GM18499 (cell line): ENCODE measurements around the gene ERFL.
"Not testable (repeated sequence)": the region's sequence is repeated elsewhere in the genome, so short reads cannot be mapped to it uniquely, and the experiment has no call there.

Experiments used
- ATAC-seq: cut with Tn5 transposase; IDR thresholded peaks from one replicate; pipeline ENCODE4 v1.9.1; 2021; ENCODE audit warnings: moderate number of reproducible peaks; ENCODE audit not compliant: insufficient read depth, unreplicated experiment

The ERFL gene

GRCh38 chr19:41915776-41916414 is 12.4 kb downstream of the ERFL start:
- no peak for ATAC-seq

- ATAC-seq = no peak
These were observed 13.1 kb downstream of the ERFL start for GRCh38 chr19:41915021-41915775.

DNA sequence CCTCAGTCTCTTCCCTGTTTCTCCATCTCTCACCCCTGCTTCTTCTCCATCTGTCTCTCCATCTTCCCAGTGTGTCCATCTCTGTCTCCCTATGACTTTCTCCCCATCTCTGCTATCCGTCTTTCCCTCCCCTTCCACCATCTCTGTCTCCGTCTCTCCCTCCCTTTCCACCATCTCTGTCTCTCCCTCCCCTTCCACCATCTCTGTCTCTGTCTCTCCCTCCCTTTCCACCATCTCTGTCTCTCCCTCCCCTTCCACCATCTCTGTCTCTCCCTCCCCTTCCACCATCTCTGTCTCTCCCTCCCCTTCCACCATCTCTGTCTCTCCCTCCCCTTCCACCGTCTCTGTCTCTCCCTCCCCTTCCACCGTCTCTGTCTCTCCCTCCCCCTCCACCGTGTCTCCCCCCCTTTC is 13.8 kb downstream of the ERFL start:
- not testable (repeated sequence) for ATAC-seq

GRCh38 chr19:41913538-41914423 is 14.5 kb downstream of the ERFL start:
- no peak for ATAC-seq

DNA sequence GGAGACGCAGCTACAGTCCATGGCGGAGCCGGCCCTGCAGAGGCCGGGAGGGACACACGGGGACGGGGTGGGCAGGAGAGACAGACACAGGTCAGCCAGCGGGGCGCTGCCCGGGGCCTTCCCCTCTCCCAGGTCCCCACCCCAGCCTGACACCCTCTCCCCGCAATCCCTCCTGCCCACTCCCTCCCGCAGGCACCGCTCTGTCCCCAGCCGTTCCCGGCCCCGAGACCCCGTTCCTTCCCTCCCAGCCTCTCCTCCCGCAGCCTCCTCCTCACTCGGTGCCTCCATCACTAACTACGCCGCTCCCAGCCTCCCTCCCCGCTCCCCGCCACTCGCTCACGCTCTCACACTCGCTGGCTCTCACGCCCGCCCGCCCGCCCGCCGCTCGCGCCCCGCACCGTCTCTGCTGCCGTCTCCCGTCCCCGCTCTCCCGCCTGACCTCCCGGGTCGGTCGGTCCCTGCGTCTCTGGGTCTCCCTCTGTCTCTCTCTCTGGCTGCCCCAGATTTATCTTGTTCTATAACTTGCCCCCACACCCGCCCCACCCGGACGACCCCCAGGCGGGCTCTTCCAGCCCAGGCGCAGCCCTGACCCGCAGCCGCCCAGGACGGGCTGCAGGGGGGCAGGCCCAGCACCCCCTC is 15.2 kb downstream of the ERFL start:
- no peak for ATAC-seq

DNA sequence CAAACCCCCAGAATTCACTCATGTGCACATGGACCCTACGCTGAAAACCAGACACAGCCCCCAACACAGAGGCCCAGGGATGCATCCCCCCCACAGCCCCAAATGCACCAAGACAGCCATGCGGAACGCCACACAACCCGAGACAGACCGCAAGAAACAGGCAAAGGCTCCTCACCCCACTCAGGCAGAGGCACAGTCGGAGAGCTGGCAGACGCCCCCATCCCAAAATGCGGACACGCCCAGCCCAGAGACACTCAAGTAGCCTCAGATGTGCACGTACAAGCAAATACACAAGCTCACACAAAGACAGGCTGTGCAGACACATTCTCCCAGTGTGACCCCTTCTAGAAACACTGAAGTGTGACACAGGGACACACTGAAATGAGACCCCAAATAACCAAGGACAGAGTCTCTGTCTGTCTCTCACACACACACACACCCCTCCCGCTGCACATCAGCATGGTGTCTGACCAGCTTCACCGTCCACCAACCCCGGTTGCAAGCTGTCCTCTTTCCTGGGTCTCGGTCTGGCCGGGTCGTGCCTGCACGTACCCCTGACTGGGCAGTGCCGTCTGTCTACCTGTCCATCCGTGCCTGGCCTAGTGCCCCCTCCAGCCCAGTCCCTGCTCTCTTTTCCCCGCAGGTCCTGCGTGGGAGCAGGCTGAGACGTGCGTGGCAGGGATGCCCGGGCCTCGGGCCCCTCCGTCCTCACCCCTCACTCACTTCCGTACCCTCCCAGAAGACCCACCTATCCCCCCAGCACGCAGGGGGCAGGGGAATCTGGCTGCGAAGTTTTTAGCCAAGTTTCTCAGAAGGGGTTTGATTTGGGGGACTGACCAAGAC is 16.1 kb downstream of the ERFL start:
- ATAC-seq = no peak

GRCh38 chr19:41910992-41911888 is 17.0 kb downstream of the ERFL start:
- ATAC-seq = no peak

DNA sequence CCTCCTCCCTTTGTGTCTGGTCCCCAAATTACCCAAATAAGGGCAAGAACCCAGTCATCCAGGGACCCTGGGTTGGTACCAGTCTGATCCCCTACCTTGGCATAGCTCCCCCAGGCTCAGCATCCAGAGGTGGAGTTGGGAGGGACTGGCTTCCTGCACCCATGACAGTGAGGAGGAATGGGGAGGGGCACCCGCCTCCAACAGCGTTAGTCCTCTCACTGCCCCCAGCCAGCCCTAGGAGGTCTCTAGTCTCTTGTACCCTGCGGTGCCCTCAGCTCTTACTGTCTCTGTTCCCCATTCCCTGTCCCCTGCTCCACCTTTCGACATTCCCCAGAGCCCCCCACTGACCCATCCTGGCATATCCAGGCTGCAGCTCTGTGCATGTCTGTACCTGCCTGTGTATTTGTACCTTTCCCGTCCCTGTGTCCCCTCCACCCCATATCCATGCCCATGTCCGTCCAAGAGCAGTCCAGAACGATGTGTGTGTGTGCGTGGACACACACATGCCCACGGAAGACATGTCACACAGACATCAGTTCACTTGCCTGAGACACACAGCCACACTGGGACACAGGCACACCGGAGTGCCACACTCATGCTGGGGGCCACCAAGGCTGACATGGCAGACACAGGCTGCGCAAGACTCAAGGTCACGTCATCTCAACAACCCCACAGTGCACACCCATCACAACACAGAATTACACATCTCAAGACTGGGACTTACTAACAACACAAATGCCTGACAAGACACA is 17.8 kb downstream of the ERFL start:
- no peak for ATAC-seq

DNA sequence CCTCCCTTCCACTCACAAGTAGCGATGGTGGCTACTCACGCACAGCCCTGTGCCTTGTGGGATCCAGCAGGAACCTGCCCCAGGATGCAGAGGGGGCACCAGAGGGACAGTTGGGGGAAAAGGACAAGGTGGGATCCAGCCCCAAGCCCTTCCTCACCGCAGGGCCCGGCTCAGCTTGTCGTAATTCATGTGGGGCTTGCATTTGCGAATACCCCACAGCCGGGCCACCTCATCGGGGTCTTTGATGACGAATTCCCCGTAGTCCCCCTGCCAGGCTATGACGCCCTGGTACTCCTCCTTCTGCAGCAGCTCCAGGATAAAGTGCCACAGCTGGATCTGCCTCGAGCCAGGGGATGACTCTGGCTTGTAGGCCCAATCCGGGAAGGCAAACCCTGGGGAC is 18.5 kb downstream of the ERFL start:
- no peak for ATAC-seq

DNA sequence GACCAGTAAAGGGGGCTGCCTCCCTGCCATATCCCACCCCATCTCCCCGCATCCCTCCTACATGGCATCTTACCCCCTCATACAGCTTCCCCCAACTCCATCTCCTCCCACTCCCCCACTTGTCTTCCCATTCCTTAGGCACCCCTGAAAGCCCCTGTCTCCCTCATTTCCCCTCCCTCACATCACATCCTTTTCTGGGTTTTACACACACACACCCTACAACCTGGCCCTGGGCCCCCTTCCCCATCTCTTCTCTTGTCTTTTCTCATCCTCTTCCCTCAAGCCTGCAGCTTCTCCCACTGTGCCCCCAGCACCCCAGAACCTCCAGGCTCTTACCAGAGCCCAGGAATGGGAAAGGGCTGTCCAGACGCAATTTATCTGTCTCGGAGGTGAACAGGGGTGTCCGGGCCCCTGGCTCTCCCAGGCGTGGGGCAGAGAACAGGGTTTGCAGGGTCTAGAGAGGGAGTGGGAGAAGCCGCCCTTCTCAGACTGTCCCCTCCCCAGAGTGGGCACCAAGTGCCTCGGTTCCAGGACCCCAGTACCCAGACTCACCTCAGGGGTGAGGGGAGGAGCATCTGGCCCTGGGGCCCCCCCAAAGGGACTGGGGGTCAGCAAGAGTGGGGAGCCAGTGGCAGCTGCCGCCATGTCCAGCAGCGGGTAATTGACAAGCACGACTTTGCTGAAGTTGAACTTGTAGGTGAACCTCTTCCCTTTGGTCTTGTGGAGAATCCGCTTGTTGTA is 19.4 kb downstream of the ERFL start:
- no peak for ATAC-seq

DNA sequence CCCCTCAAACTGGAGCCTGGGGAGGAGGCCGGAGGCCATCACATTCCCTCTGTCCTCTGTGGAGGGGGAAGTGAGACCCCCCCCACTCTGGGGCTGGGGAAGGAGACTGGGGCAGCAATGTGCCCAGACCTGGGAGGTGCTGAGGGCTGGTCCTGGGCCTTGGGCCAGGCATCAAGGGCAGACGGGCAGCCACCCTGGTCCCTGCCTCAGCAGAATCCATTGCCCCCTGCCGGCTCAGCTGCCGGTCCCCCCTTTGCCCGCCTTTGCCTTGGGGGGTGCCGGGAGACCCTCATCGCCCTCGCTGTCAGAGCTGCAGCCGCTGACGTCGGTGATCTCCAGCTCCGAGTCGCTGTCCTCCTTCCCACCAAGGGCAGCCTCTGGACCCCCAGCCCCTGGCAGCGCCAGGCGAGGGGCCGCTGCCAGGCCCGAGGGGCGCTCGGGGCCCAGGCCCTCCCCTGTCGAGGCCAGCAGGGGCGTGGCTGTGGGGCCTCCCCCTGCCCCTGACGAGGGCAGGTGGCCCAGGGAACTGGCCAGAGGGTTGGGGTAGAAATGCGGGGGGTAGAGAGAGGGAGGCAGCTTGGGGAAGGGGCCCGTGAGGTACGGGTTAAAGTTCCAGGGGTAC is 20.1 kb downstream of the ERFL start:
- ATAC-seq = no peak

DNA sequence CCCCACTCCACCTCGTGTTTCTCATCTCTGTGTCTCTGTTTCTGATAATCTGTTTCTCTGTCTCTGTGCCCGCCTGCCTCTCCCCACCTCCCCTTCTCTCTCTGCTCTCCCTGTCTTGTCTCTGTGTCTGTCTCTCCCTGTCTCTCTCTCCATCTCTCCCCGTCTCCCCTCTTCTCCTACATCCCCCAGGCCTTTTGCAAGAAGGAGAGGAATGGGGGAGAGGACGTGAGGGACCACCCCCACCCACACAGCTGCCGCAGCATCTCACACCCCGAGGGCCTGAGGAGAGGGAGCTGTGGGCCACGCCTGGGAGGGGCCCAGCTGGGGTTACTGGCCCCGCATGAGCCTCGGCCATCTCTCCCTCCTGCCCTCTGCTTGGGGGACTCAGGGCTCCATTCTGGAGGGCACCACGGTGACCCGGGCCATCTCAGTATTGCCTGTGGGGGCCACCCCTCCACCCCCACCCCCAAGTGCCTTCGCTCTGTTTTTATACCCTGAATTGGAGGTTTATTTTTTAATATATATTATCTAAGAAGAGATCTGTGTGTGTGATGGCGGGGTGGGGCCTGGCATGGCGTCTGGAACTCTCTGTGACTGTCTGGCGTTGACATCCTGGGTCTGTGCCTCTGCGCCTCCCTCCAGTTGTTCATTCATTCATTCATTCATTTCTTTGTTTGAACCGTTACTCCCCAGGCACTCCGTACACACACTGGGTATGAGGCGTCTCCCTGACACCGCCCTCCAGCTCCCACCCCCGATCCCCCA is 21.2 kb downstream of the ERFL start:
- no peak for ATAC-seq

GRCh38 chr19:41906271-41906670 is 22.0 kb downstream of the ERFL start:
- no peak for ATAC-seq

DNA sequence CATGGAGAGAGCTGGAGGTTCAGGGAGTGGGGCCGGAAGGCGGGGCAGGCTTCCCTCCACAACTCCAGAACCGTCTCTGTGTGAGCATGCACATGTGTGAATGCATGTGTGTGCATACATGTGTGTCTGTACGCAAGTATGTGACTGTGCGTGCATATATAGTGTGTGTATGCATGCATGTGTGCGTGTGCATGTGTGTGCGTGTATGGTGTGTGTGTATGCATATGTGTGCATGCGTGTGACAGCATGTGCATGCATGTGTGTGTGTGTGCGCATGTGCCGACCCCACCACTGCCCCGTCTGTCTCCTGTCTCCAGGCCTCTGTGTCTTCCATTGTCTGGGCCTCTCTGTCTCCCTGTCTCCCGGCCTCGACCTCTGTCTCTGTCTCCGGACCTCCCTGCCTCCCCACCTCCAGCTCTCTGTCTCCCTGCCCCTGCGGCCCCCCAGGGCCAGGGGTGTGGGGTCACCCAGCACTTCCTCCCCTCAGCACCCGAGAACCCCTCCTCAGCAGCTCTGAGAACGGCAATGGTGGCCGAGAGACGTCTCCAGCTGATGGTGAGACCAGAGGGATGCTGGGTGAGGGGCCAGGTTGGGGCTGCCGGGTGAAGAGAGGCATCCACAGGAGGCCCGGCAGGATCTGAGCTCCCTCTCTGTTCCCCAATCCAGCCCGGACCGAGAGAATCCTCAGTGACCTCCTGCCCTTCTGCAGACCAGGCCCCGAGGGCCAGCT is 22.8 kb downstream of the ERFL start:
- no peak for ATAC-seq

GRCh38 chr19:41904118-41904870 is 24.0 kb downstream of the ERFL start:
- no peak for ATAC-seq
